NCI-H526 (cell line): Measurements from ENCODE around the gene CEP170B.
"Not testable (repeated sequence)": the region's sequence is repeated elsewhere in the genome, so short reads cannot be mapped to it uniquely, and the experiment has no call there.

Experiments used
- DNase-seq, 2 experiments: peaks; one replicate each; lab custom pipeline; 2025; lab: John Stamatoyannopoulos, UW

Gene CEP170B

GRCh38 chr14:104944436-104945205 is 79.6 kb downstream of the CEP170B start:
- not testable (repeated sequence) for DNase-seq

GRCh38 chr14:104945266-104945665 is 80.2 kb downstream of the CEP170B start:
- DNase-seq, result not testable (repeated sequence)
